IMR-90 (cell line): ENCODE measurements around the gene LOXL4. TPM values are rescaled to one million over a fixed set of nuclear protein-coding genes. Genes with fewer than 3 reads are reported as not detected.

ENCODE experiments used
- ATAC-seq: fragments of 200-7000 bp; cut with Tn5 transposase; 2 replicates; pipeline ENCODE4 v1.9.1; 2020; ENCODE audit warnings: low read depth, mild to moderate bottlenecking, moderate library complexity
- BruUV-seq: library from RNA; stranded (reverse); fragments of 400-500 nt; replicated peaks from 2 replicates; lab custom pipeline; 2021; lab: Mats Ljungman, UMichigan
- CTCF ChIA-PET: fragments of 300-600 bp; formaldehyde crosslinking; extraction: SDS; loops from one replicate; lab custom pipeline; 2021; ENCODE audit warnings: antibody characterized with exemption; lab: Yijun Ruan, JAX
- POLR2A ChIA-PET: fragments of 300-600 bp; sonication (Branson Sonifier 250); formaldehyde crosslinking; loops from one replicate; lab custom pipeline; 2022; ENCODE audit warnings: antibody characterized with exemption; ENCODE audit not compliant: unreplicated experiment; lab: Charles Lee
- DNase-seq: peaks from one replicate; pipeline ENCODE4 v3.0.0; 2013
- H2AFZ ChIP-seq: replicated peaks from 2 replicates; pipeline ENCODE3; 2013; ENCODE audit warnings: low read length, mild to moderate bottlenecking; ENCODE audit not compliant: poor library complexity
- H2AK5ac ChIP-seq: 2 replicates; pipeline ENCODE4 v1.6.1; 2013; ENCODE audit warnings: low read depth, low read length, inconsistent platforms
- H2AK9ac ChIP-seq: replicated peaks from 2 replicates; pipeline ENCODE3; 2013; ENCODE audit warnings: mild to moderate bottlenecking, low read depth, low read length, moderate library complexity; ENCODE audit not compliant: poor library complexity
- H2BK120ac ChIP-seq: 2 replicates; pipeline ENCODE4 v1.6.1; 2013; ENCODE audit warnings: low read depth, low read length, inconsistent platforms
- H2BK15ac ChIP-seq: 3 replicates; pipeline ENCODE4 v1.6.1; 2013; ENCODE audit warnings: low read depth, low read length, inconsistent platforms
- H2BK20ac ChIP-seq: 2 replicates; pipeline ENCODE4 v1.6.1; 2013; ENCODE audit warnings: low read depth, mild to moderate bottlenecking, inconsistent platforms, low read length, moderate library complexity
- H2BK5ac ChIP-seq: 2 replicates; pipeline ENCODE4 v1.6.1; 2013; ENCODE audit warnings: mild to moderate bottlenecking, low read depth, low read length, inconsistent platforms; ENCODE audit not compliant: poor library complexity, severe bottlenecking
- H3K14ac ChIP-seq: replicated peaks from 2 replicates; pipeline ENCODE4 v1.6.1; 2013; ENCODE audit warnings: low read depth, low read length, inconsistent platforms
- H3K18ac ChIP-seq: 2 replicates; pipeline ENCODE4 v1.6.1; 2013; ENCODE audit warnings: low read depth, low read length, control low read depth
- H3K23ac ChIP-seq: 2 replicates; pipeline ENCODE4 v1.6.1; 2013; ENCODE audit warnings: low read depth, low read length, inconsistent platforms
- H3K27ac ChIP-seq: 2 replicates; pipeline ENCODE4 v1.5.1; 2013; ENCODE audit warnings: mild to moderate bottlenecking, control low read depth, low read length; ENCODE audit not compliant: insufficient read depth
- H3K27me3 ChIP-seq: 2 replicates; pipeline ENCODE4 v1.6.1; 2013; ENCODE audit warnings: low read length; ENCODE audit not compliant: control insufficient read depth, insufficient read depth
- H3K36me3 ChIP-seq: 2 replicates; pipeline ENCODE4 v1.6.1; 2013; ENCODE audit warnings: low read length, mixed read lengths; ENCODE audit not compliant: control insufficient read depth, insufficient read depth
- H3K4ac ChIP-seq: 2 replicates; pipeline ENCODE4 v1.6.1; 2013; ENCODE audit warnings: low read depth, low read length, inconsistent platforms
- H3K4me1 ChIP-seq: 2 replicates; pipeline ENCODE4 v1.6.1; 2013; ENCODE audit warnings: low read length, mixed read lengths; ENCODE audit not compliant: control insufficient read depth, insufficient read depth
- H3K4me2 ChIP-seq: 2 replicates; pipeline ENCODE4 v1.6.1; 2013; ENCODE audit warnings: low read depth, mild to moderate bottlenecking, control low read depth, low read length, moderate library complexity
- H3K4me3 ChIP-seq: 2 replicates; pipeline ENCODE4 v1.5.1; 2013; ENCODE audit warnings: low read depth, mild to moderate bottlenecking, control low read depth, low read length, moderate library complexity; ENCODE audit not compliant: insufficient read depth
- H3K56ac ChIP-seq: 2 replicates; pipeline ENCODE4 v1.6.1; 2013; ENCODE audit warnings: low read length, inconsistent platforms; ENCODE audit not compliant: insufficient read depth; ENCODE audit errors: extremely low read depth
- H3K79me1 ChIP-seq, 2 experiments: 2 replicates each; pipeline ENCODE4 v1.6.1; 2013; ENCODE audit warnings: low read length in 2 of 2, inconsistent platforms in 1 of 2, low read depth in 1 of 2
- H3K9ac ChIP-seq: 2 replicates; pipeline ENCODE4 v1.6.1; 2013; ENCODE audit warnings: low read depth, low read length, control low read depth
- H3K9me1 ChIP-seq: 2 replicates; pipeline ENCODE4 v1.6.1; 2013; ENCODE audit warnings: low read length, inconsistent platforms; ENCODE audit not compliant: insufficient read depth
- H3K9me3 ChIP-seq: 2 replicates; pipeline ENCODE4 v1.6.1; 2013; ENCODE audit warnings: low read length; ENCODE audit not compliant: control insufficient read depth, insufficient read depth
- H4K20me1 ChIP-seq: 2 replicates; pipeline ENCODE4 v1.6.1; 2013; ENCODE audit warnings: low read length, inconsistent platforms; ENCODE audit not compliant: insufficient read depth
- H4K5ac ChIP-seq: 2 replicates; pipeline ENCODE4 v1.6.1; 2013; ENCODE audit warnings: mild to moderate bottlenecking, low read depth, low read length, control low read depth
- H4K8ac ChIP-seq, 2 experiments: 2 replicates each; pipeline ENCODE4 v1.6.1; 2013; ENCODE audit warnings: low read depth in 2 of 2, low read length in 2 of 2, control low read depth in 1 of 2, inconsistent platforms in 1 of 2
- H4K91ac ChIP-seq: 2 replicates; pipeline ENCODE4 v1.6.1; 2013; ENCODE audit warnings: low read depth, low read length, inconsistent platforms; ENCODE audit not compliant: insufficient read depth
- BHLHE40 ChIP-seq: fragments of 150-350 bp; IDR thresholded peaks from 2 replicates; pipeline ENCODE4 v1.6.1; 2016; ENCODE audit warnings: mild to moderate bottlenecking, low read depth, low read length
- CEBPB ChIP-seq: IDR thresholded peaks from 2 replicates; pipeline ENCODE4 v1.6.1; 2012; ENCODE audit warnings: low read depth, low read length, improper control_type of control experiment
- CHD1 ChIP-seq: IDR thresholded peaks from 2 replicates; pipeline ENCODE4 v1.6.1; 2012; ENCODE audit warnings: low read depth, low read length, improper control_type of control experiment
- FOS ChIP-seq: fragments of 150-350 bp; IDR thresholded peaks from 2 replicates; pipeline ENCODE4 v1.6.1; 2016; ENCODE audit warnings: low read depth, low read length
- MAFK ChIP-seq: IDR thresholded peaks from 2 replicates; pipeline ENCODE4 v1.6.1; 2012; ENCODE audit warnings: low read depth, low read length, improper control_type of control experiment
- MAZ ChIP-seq: IDR thresholded peaks from 2 replicates; pipeline ENCODE4 v1.6.1; 2012; ENCODE audit warnings: low read depth, mild to moderate bottlenecking, low read length, improper control_type of control experiment, moderate library complexity, borderline replicate concordance
- MXI1 ChIP-seq: IDR thresholded peaks from 2 replicates; pipeline ENCODE4 v1.6.1; 2012; ENCODE audit warnings: low read depth, mild to moderate bottlenecking, low read length, moderate library complexity, borderline replicate concordance
- NFE2L2 ChIP-seq: fragments of 150-350 bp; IDR thresholded peaks from 2 replicates; pipeline ENCODE4 v1.6.1; 2016; ENCODE audit warnings: low read depth, mild to moderate bottlenecking, low read length
- POLR2A ChIP-seq: IDR thresholded peaks from 2 replicates; pipeline ENCODE4 v1.6.1; 2012; ENCODE audit warnings: mild to moderate bottlenecking, low read depth, low read length
- RAD21 ChIP-seq: IDR thresholded peaks from 2 replicates; pipeline ENCODE4 v1.6.1; 2012; ENCODE audit warnings: low read length, improper control_type of control experiment
- RCOR1 ChIP-seq: IDR thresholded peaks from 2 replicates; pipeline ENCODE4 v1.6.1; 2012; ENCODE audit warnings: mild to moderate bottlenecking, low read length, improper control_type of control experiment; ENCODE audit not compliant: insufficient replicate concordance
- RFX5 ChIP-seq: IDR thresholded peaks from 2 replicates; pipeline ENCODE4 v1.8.0; 2012; ENCODE audit warnings: low read depth, mild to moderate bottlenecking, low read length, moderate library complexity
- SMC3 ChIP-seq: fragments of 150-350 bp; IDR thresholded peaks from 2 replicates; pipeline ENCODE4 v1.6.1; 2016; ENCODE audit warnings: low read depth, mild to moderate bottlenecking, antibody characterized with exemption, low read length, moderate library complexity
- USF2 ChIP-seq: fragments of 150-350 bp; IDR thresholded peaks from 2 replicates; pipeline ENCODE4 v1.6.1; 2017; ENCODE audit warnings: mild to moderate bottlenecking, antibody characterized with exemption, low read length, low read depth
- WGBS, 2 experiments: methylation state at CpG; one replicate each; pipeline versions ENCODE4 v1.1.5 to v1.1.7; 2013; ENCODE audit warnings: missing lambda C conversion rate in 2 of 2; ENCODE audit not compliant: insufficient read length in 1 of 2; ENCODE audit errors: extremely low coverage in 2 of 2; 5-methylcytosine and 5-hydroxymethylcytosine counted together
- dilution Hi-C: fragments of 300-500 bp; cut with HindIII; formaldehyde crosslinking; loops from one replicate; pipeline ENCODE4 v1.14.3; 2018; ENCODE audit warnings: low sequenced_read_pairs; ENCODE audit not compliant: unreplicated experiment
- in situ Hi-C: fragments of 300-500 bp; cut with MboI; formaldehyde crosslinking; loops from 3 replicates; pipeline ENCODE4 v1.14.3; 2019; ENCODE audit warnings: low sequenced_read_pairs, inconsistent platforms, mixed read lengths
- intact Hi-C: fragments of 100-400 bp; cut with micrococcal nuclease; formaldehyde crosslinking; loops from 2 replicates; pipeline ENCODE4 v1.10.0; 2022
- polyA plus RNA-seq, 3 experiments: library from polyadenylated mRNA; depleted of rRNA; stranded (reverse); fragments of >200 nt; gene quantifications; 2 replicates each; pipeline ENCODE4 v1.2.3, GENCODE V29; 2012; ENCODE audit warnings: low replicate concordance in 1 of 3
- total RNA-seq: library from RNA; depleted of rRNA; stranded (reverse); fragments of >200 nt; gene quantifications from 2 replicates; pipeline ENCODE4 v1.2.3, GENCODE V29; 2012
- TF ChIP-seq, protein P1 (sequence below): fragments of 150-350 bp; IDR thresholded peaks from 2 replicates; pipeline ENCODE4 v1.6.1; 2016; ENCODE audit warnings: low read depth, mild to moderate bottlenecking, low read length, moderate library complexity, borderline replicate concordance
- TF ChIP-seq, protein P2 (sequence below): conservative IDR thresholded peaks from 2 replicates; pipeline ENCODE4 v1.5.1; 2012; ENCODE audit warnings: mild to moderate bottlenecking, low read depth, low read length, improper control_type of control experiment

Gene LOXL4
- total and polyA plus RNA-seq, 2 of the 4 experiments (the other 2 are of a cell fraction) = 20.8 to 26.7 TPM

- WGBS, 2 experiments = 40% methylated on average over 1 of the region's 7 CpGs; no CpG with 5 or more reads in 1 of the 2 experiments
- H3K4ac ChIP-seq = no peak overlapping the region
- no peak overlapping the region for H2BK120ac ChIP-seq
- H3K9ac ChIP-seq = no peak overlapping the region
- H3K27me3 ChIP-seq = peaks cover 26% of the 10 kb centered on the region
- no peak overlapping the region for H4K91ac ChIP-seq
- no peak overlapping the region for H3K23ac ChIP-seq
- H2AFZ ChIP-seq = no peak overlapping the region
- no peak overlapping the region for H3K18ac ChIP-seq
- ChIA-PET POLR2A (no interaction called here), CTCF (no interaction called here)
- no peak overlapping the region for H2BK20ac ChIP-seq
- H2BK5ac ChIP-seq = no peak overlapping the region
- H3K9me3 ChIP-seq = no peaks in the 10 kb centered on the region
- no TSS peak for BruUV-seq
- no peak overlapping the region for H3K14ac ChIP-seq
- no peak overlapping the region for H3K27ac ChIP-seq
- no peak overlapping the region for H4K5ac ChIP-seq
- TF ChIP-seq FOS (no peak), SMC3 (no peak), RAD21 (no peak), NFE2L2 (no peak), BHLHE40 (no peak), RFX5 (no peak), USF2 (no peak), POLR2A (no peak), MAZ (no peak), MAFK (no peak), RCOR1 (no peak), CHD1 (no peak), CEBPB (no peak), MXI1 (no peak)
- TF ChIP-seq, protein P1, sequence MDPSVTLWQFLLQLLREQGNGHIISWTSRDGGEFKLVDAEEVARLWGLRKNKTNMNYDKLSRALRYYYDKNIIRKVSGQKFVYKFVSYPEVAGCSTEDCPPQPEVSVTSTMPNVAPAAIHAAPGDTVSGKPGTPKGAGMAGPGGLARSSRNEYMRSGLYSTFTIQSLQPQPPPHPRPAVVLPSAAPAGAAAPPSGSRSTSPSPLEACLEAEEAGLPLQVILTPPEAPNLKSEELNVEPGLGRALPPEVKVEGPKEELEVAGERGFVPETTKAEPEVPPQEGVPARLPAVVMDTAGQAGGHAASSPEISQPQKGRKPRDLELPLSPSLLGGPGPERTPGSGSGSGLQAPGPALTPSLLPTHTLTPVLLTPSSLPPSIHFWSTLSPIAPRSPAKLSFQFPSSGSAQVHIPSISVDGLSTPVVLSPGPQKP = no peak
- TF ChIP-seq, protein P2, sequence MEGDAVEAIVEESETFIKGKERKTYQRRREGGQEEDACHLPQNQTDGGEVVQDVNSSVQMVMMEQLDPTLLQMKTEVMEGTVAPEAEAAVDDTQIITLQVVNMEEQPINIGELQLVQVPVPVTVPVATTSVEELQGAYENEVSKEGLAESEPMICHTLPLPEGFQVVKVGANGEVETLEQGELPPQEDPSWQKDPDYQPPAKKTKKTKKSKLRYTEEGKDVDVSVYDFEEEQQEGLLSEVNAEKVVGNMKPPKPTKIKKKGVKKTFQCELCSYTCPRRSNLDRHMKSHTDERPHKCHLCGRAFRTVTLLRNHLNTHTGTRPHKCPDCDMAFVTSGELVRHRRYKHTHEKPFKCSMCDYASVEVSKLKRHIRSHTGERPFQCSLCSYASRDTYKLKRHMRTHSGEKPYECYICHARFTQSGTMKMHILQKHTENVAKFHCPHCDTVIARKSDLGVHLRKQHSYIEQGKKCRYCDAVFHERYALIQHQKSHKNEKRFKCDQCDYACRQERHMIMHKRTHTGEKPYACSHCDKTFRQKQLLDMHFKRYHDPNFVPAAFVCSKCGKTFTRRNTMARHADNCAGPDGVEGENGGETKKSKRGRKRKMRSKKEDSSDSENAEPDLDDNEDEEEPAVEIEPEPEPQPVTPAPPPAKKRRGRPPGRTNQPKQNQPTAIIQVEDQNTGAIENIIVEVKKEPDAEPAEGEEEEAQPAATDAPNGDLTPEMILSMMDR = no peak
- H4K8ac ChIP-seq = no peak overlapping the region
- H3K9me1 ChIP-seq = 0 out of 2 replicates have a peak, but pooled peaks cover 3% of the 10 kb centered on the region
- no peak overlapping the region for H3K4me2 ChIP-seq
- H2AK5ac ChIP-seq = no peak overlapping the region
- no peaks in the 10 kb centered on the region for H3K36me3 ChIP-seq
- dilution Hi-C loops (no loop called here), in situ Hi-C loops (loop anchor here (5.0 to 10.0 kb wide), 2 partner anchors 53 to 136 kb away; no protein-coding TSS in a partner anchor), intact Hi-C loops (no loop called here)
- no peak overlapping the region for H2BK15ac ChIP-seq
- no peaks in the 10 kb centered on the region for H4K20me1 ChIP-seq
- H3K79me1 ChIP-seq = no peaks in the 10 kb centered on the region
- ATAC-seq (no peak), DNase-seq (no peak)
- H3K56ac ChIP-seq = no peak overlapping the region
- H3K4me1 ChIP-seq = 0 out of 2 replicates have a peak, but pooled peaks cover 2% of the 10 kb centered on the region
- H3K4me3 ChIP-seq = no peak overlapping the region
- H2AK9ac ChIP-seq = no peak overlapping the region
Observed at GRCh38 chr10:98300526-98301229, 32.7 kb upstream of the LOXL4 start.
